ENCODE results near the gene CD2BP2.

DNA sequence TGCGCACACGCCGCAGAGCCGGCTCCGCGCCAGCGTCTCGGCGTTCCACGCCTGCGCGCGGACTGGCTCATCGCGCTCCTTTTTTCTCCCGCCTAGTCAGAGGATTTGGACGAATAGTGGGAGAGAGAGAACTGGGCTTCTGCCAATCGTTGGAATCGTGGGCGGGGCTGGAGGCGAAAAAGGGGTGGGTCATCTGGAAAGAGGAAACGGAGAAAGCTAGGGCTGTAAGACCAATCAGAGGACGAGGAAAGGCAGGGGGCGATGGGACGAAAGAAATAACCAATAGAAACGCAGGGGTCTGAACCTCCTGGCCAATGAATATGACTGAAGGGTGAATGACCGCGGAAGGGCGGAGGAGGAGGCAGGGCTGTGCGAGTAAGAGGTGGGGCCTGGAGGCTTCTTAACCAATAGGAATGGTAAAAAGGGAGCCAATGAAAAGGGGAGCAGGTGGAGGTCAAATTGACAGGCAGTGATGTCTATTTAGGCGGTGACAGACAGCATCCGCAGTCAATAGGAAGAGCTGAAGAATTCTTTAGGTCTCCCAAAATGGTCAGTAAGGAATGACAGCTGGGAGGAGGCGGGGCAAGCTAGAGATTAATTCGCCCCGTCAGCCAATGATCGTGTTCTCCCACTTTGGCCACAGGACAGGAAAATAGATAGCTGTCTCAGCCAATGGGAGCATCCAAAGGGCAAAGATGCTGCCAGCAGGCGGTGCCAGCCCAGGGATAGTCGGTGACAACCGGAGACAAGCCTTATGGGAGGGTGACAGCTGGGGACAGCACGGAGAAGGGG lies 15.5 kb upstream of the CD2BP2 start, which contains the start of gene TBC1D10B:
- no peak for TF ChIP-seq REST (IDR thresholded peaks at IDR 0.05; ENCODE audit: insufficient replicate concordance, low read depth)
- TF ChIP-seq, protein P1, sequence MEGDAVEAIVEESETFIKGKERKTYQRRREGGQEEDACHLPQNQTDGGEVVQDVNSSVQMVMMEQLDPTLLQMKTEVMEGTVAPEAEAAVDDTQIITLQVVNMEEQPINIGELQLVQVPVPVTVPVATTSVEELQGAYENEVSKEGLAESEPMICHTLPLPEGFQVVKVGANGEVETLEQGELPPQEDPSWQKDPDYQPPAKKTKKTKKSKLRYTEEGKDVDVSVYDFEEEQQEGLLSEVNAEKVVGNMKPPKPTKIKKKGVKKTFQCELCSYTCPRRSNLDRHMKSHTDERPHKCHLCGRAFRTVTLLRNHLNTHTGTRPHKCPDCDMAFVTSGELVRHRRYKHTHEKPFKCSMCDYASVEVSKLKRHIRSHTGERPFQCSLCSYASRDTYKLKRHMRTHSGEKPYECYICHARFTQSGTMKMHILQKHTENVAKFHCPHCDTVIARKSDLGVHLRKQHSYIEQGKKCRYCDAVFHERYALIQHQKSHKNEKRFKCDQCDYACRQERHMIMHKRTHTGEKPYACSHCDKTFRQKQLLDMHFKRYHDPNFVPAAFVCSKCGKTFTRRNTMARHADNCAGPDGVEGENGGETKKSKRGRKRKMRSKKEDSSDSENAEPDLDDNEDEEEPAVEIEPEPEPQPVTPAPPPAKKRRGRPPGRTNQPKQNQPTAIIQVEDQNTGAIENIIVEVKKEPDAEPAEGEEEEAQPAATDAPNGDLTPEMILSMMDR (IDR thresholded peaks at IDR 0.05; ENCODE audit: insufficient read depth, low read length) = no peak
- no peak for TF ChIP-seq POLR2AphosphoS5 (IDR thresholded peaks at IDR 0.05; ENCODE audit: low read depth)
- TF ChIP-seq SPI1 (IDR thresholded peaks at IDR 0.05; ENCODE audit: borderline replicate concordance, low read depth) = peak; percentile 84

Data from HL-60 (cell line).